ENCODE data around the gene ADAMTSL5.

DNA sequence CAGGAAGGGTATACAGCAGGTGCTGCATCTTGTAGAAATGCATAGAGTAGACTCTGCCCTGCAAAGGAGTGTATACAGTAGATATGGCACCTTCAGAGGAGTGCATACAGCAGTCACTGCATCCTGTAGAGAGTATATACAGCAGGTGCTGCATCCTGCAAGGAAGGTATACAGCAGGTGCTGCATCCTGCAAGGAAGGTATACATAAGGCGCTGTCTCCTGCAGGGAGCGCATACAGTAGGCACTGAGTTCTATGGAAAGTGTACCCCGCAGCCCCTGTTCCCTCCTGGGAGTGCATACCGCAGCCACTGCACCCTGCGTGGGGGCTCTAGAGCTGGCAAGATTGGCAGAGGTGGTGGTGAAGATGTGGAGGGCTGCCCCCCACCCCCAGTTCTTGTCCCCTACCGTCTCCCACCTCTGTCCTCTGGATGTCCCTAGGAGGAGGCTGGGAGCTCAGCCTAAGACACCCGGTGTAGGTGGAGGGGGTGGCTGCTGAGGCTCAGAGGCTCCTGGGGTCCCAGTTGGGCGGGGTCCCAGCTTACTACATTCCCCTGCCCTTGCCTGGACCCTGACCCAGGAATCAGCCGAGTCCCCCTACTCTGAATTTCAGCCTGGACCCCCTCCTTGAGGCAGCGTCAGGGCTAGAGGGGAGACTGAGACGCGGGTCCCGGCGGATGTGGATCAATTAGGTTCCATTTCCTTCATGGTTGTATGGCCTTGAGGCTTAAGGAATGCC lies 2.3 kb upstream of the ADAMTSL5 start:
- TF ChIP-seq, protein P1, sequence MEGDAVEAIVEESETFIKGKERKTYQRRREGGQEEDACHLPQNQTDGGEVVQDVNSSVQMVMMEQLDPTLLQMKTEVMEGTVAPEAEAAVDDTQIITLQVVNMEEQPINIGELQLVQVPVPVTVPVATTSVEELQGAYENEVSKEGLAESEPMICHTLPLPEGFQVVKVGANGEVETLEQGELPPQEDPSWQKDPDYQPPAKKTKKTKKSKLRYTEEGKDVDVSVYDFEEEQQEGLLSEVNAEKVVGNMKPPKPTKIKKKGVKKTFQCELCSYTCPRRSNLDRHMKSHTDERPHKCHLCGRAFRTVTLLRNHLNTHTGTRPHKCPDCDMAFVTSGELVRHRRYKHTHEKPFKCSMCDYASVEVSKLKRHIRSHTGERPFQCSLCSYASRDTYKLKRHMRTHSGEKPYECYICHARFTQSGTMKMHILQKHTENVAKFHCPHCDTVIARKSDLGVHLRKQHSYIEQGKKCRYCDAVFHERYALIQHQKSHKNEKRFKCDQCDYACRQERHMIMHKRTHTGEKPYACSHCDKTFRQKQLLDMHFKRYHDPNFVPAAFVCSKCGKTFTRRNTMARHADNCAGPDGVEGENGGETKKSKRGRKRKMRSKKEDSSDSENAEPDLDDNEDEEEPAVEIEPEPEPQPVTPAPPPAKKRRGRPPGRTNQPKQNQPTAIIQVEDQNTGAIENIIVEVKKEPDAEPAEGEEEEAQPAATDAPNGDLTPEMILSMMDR (IDR thresholded peaks at IDR 0.05; ENCODE audit: insufficient read depth, low read length, poor library complexity, severe bottlenecking): no peak
- no peak for TF ChIP-seq EZH2phosphoT487 (conservative IDR thresholded peaks at IDR 0.05; ENCODE audit: low read length)

All from SU-DHL-6 (cell line).